ENCODE results near the gene RAP1GDS1. TPM values are rescaled to one million over a fixed set of nuclear protein-coding genes. Genes with fewer than 3 reads are reported as not detected.
A peak's percentile ranks its signal among the peaks of the same experiment; 100 is the strongest.

The RAP1GDS1 gene
- total RNA-seq = 44.4 TPM

GRCh38 chr4:98260579-98261404, at the start of gene RAP1GDS1:
Gene RAP1GDS1, plus strand, starts transcription at chr4:98261384. Its CDS starts 182 bp downstream, at chr4:98261566.
- no peaks in the 10 kb centered on the region for H3K9me3 ChIP-seq (ENCODE audit: low read depth, low read length)

GRCh38 chr4:98222306-98222705, 38.9 kb upstream of the RAP1GDS1 start:
- H3K27me3 ChIP-seq (ENCODE audit: insufficient read depth, low read length) = no peaks in the 10 kb centered on the region
- no peak overlapping the region for H3K4me3 ChIP-seq (ENCODE audit: low read length)
- no peaks in the 10 kb centered on the region for H3K9me3 ChIP-seq (ENCODE audit: low read depth, low read length)
- no peaks in the 10 kb centered on the region for H3K4me1 ChIP-seq (ENCODE audit: insufficient read depth, low read length)

More at GRCh38 chr4:98260579-98261404, at the start of gene RAP1GDS1:
- Histone ChIP-seq H3K4me1 (ENCODE audit: insufficient read depth, low read length) (peaks cover 19% of the 10 kb centered on the region), H3K27me3 (ENCODE audit: insufficient read depth, low read length) (no peaks in the 10 kb centered on the region), H3K4me3 (ENCODE audit: low read length) (peak within 1 kb of the TSS; percentile 90)

- Histone ChIP-seq H3K27me3 (ENCODE audit: insufficient read depth, low read length) (no peaks in the 10 kb centered on the region), H3K9me3 (ENCODE audit: low read depth, low read length) (no peaks in the 10 kb centered on the region), H3K4me3 (ENCODE audit: low read length) (no peak overlapping the region), H3K4me1 (ENCODE audit: insufficient read depth, low read length) (no peaks in the 10 kb centered on the region)
Observed at GRCh38 chr4:98226396-98226795, 34.8 kb upstream of the RAP1GDS1 start.

GRCh38 chr4:98230961-98231360, 30.2 kb upstream of the RAP1GDS1 start:
- peaks cover 5% of the 10 kb centered on the region for H3K4me1 ChIP-seq (ENCODE audit: insufficient read depth, low read length)
- no peaks in the 10 kb centered on the region for H3K9me3 ChIP-seq (ENCODE audit: low read depth, low read length)
- H3K4me3 ChIP-seq (ENCODE audit: low read length) = no peak overlapping the region
- no peaks in the 10 kb centered on the region for H3K27me3 ChIP-seq (ENCODE audit: insufficient read depth, low read length)

GRCh38 chr4:98232202-98232601, 29.0 kb upstream of the RAP1GDS1 start:
- no peaks in the 10 kb centered on the region for H3K9me3 ChIP-seq (ENCODE audit: low read depth, low read length)
- peaks cover 5% of the 10 kb centered on the region for H3K4me1 ChIP-seq (ENCODE audit: insufficient read depth, low read length)
- no peaks in the 10 kb centered on the region for H3K27me3 ChIP-seq (ENCODE audit: insufficient read depth, low read length)
- no peak overlapping the region for H3K4me3 ChIP-seq (ENCODE audit: low read length)

- Histone ChIP-seq H3K4me1 (ENCODE audit: insufficient read depth, low read length) (peaks cover 3% of the 10 kb centered on the region), H3K9me3 (ENCODE audit: low read depth, low read length) (no peaks in the 10 kb centered on the region)
Observed at GRCh38 chr4:98237204-98237603, 24.0 kb upstream of the RAP1GDS1 start.

GRCh38 chr4:98242063-98242462, 19.1 kb upstream of the RAP1GDS1 start:
- H3K4me3 ChIP-seq (ENCODE audit: low read length) = no peak overlapping the region
- no peaks in the 10 kb centered on the region for H3K9me3 ChIP-seq (ENCODE audit: low read depth, low read length)
- H3K27me3 ChIP-seq (ENCODE audit: insufficient read depth, low read length) = no peaks in the 10 kb centered on the region
- H3K4me1 ChIP-seq (ENCODE audit: insufficient read depth, low read length) = no peaks in the 10 kb centered on the region

More at GRCh38 chr4:98237204-98237603, 24.0 kb upstream of the RAP1GDS1 start:
- Histone ChIP-seq H3K4me3 (ENCODE audit: low read length) (no peak overlapping the region), H3K27me3 (ENCODE audit: insufficient read depth, low read length) (no peaks in the 10 kb centered on the region)

- Histone ChIP-seq H3K4me1 (ENCODE audit: insufficient read depth, low read length) (no peaks in the 10 kb centered on the region), H3K9me3 (ENCODE audit: low read depth, low read length) (no peaks in the 10 kb centered on the region), H3K4me3 (ENCODE audit: low read length) (no peak overlapping the region), H3K27me3 (ENCODE audit: insufficient read depth, low read length) (no peaks in the 10 kb centered on the region)
Observed at GRCh38 chr4:98242538-98242937, 18.6 kb upstream of the RAP1GDS1 start.

- H3K27me3 ChIP-seq (ENCODE audit: insufficient read depth, low read length) = no peaks in the 10 kb centered on the region
- H3K4me3 ChIP-seq (ENCODE audit: low read length) = no peak overlapping the region
- H3K9me3 ChIP-seq (ENCODE audit: low read depth, low read length) = no peaks in the 10 kb centered on the region
- H3K4me1 ChIP-seq (ENCODE audit: insufficient read depth, low read length) = no peaks in the 10 kb centered on the region
Observed at GRCh38 chr4:98245226-98245625, 16.0 kb upstream of the RAP1GDS1 start.

GRCh38 chr4:98248934-98249333, 12.2 kb upstream of the RAP1GDS1 start:
- Histone ChIP-seq H3K27me3 (ENCODE audit: insufficient read depth, low read length) (no peaks in the 10 kb centered on the region), H3K4me1 (ENCODE audit: insufficient read depth, low read length) (no peaks in the 10 kb centered on the region), H3K4me3 (ENCODE audit: low read length) (no peak overlapping the region), H3K9me3 (ENCODE audit: low read depth, low read length) (no peaks in the 10 kb centered on the region)

- Histone ChIP-seq H3K4me3 (ENCODE audit: low read length) (no peak overlapping the region), H3K4me1 (ENCODE audit: insufficient read depth, low read length) (no peaks in the 10 kb centered on the region), H3K9me3 (ENCODE audit: low read depth, low read length) (no peaks in the 10 kb centered on the region), H3K27me3 (ENCODE audit: insufficient read depth, low read length) (no peaks in the 10 kb centered on the region)
Observed at GRCh38 chr4:98249831-98250230, 11.4 kb upstream of the RAP1GDS1 start.

GRCh38 chr4:98253499-98253898, 7.7 kb upstream of the RAP1GDS1 start:
- Histone ChIP-seq H3K27me3 (ENCODE audit: insufficient read depth, low read length) (no peaks in the 10 kb centered on the region), H3K4me3 (ENCODE audit: low read length) (no peak overlapping the region), H3K4me1 (ENCODE audit: insufficient read depth, low read length) (no peaks in the 10 kb centered on the region), H3K9me3 (ENCODE audit: low read depth, low read length) (no peaks in the 10 kb centered on the region)

GRCh38 chr4:98260047-98260578, 1.1 kb upstream of the RAP1GDS1 start:
- H3K4me3 ChIP-seq (ENCODE audit: low read length) = peak overlapping the region; percentile 90
- peaks cover 19% of the 10 kb centered on the region for H3K4me1 ChIP-seq (ENCODE audit: insufficient read depth, low read length)
- no peaks in the 10 kb centered on the region for H3K9me3 ChIP-seq (ENCODE audit: low read depth, low read length)

GRCh38 chr4:98261405-98262291, 464 bp downstream of the RAP1GDS1 start:
- peak overlapping the region; percentile 74 for H3K4me3 ChIP-seq (ENCODE audit: low read length)
- H3K27me3 ChIP-seq (ENCODE audit: insufficient read depth, low read length) = no peaks in the 10 kb centered on the region
- peaks cover 19% of the 10 kb centered on the region for H3K4me1 ChIP-seq (ENCODE audit: insufficient read depth, low read length)
- no peaks in the 10 kb centered on the region for H3K9me3 ChIP-seq (ENCODE audit: low read depth, low read length)

More at GRCh38 chr4:98260047-98260578, 1.1 kb upstream of the RAP1GDS1 start:
- H3K27me3 ChIP-seq (ENCODE audit: insufficient read depth, low read length) = no peaks in the 10 kb centered on the region

- Histone ChIP-seq H3K4me3 (ENCODE audit: low read length) (peak overlapping the region; percentile 74), H3K4me1 (ENCODE audit: insufficient read depth, low read length) (peaks cover 19% of the 10 kb centered on the region), H3K27me3 (ENCODE audit: insufficient read depth, low read length) (no peaks in the 10 kb centered on the region), H3K9me3 (ENCODE audit: low read depth, low read length) (no peaks in the 10 kb centered on the region)
Observed at GRCh38 chr4:98262431-98262830, 1.2 kb downstream of the RAP1GDS1 start.

Measured in mononuclear cell (primary cell).